RWPE1 (cell line): ENCODE results near the gene ZNF839.
A peak's percentile ranks its signal among the peaks of the same experiment; 100 is the strongest.
"Not testable (repeated sequence)": the region's sequence is repeated elsewhere in the genome, so short reads cannot be mapped to it uniquely, and the experiment has no call there.

Experiments used
- CTCF ChIA-PET: fragments of 350-600 bp; sonication (Branson Sonifier 250); formaldehyde crosslinking; extraction: SDS; loops from one replicate; lab custom pipeline; 2021; lab: Yijun Ruan, JAX
- POLR2A ChIA-PET: fragments of 400-600 bp; formaldehyde crosslinking; extraction: SDS; loops from one replicate; lab custom pipeline; 2020; ENCODE audit warnings: antibody characterized with exemption; ENCODE audit not compliant: low non-redundant PET; lab: Yijun Ruan, JAX
- DNase-seq: peaks from one replicate; pipeline ENCODE4 v3.0.0; 2012; ENCODE audit warnings: low spot score
- H3K27ac ChIP-seq: fragments of 450-650 bp; 2 replicates; pipeline ENCODE4 v1.5.1; 2017
- CTCF ChIP-seq: fragments of 450-650 bp; conservative IDR thresholded peaks from 2 replicates; pipeline ENCODE4 v1.5.1; 2017; ENCODE audit warnings: low read depth, mild to moderate bottlenecking

Gene ZNF839

GRCh38 chr14:102345232-102345631 is 25.7 kb downstream of the ZNF839 start:
- no peak for DNase-seq
- POLR2A ChIA-PET, result no interaction called here
- H3K27ac ChIP-seq, result peak overlapping the region; percentile 28; the same call in 1 of the 2 replicates
- no peak for TF ChIP-seq CTCF
- CTCF ChIA-PET, result no interaction called here

GRCh38 chr14:102346645-102347044 is 27.1 kb downstream of the ZNF839 start:
- DNase-seq, result no peak
- ChIA-PET CTCF (no interaction called here), POLR2A (no interaction called here)
- no peak overlapping the region for H3K27ac ChIP-seq
- TF ChIP-seq CTCF, result no peak

GRCh38 chr14:102348376-102348775 is 28.8 kb downstream of the ZNF839 start:
- CTCF ChIA-PET, result no interaction called here
- H3K27ac ChIP-seq, result no peak overlapping the region
- POLR2A ChIA-PET, result no interaction called here
- no peak for TF ChIP-seq CTCF
- no peak for DNase-seq

- POLR2A ChIA-PET, result no interaction called here
- no peak for DNase-seq
- TF ChIP-seq CTCF, result no peak
- H3K27ac ChIP-seq, result no peak overlapping the region; the same call in 1 of the 2 replicates
- CTCF ChIA-PET, result no interaction called here
These were observed 31.5 kb downstream of the ZNF839 start for GRCh38 chr14:102351023-102351422.

GRCh38 chr14:102351593-102351992 is 32.0 kb downstream of the ZNF839 start:
- CTCF ChIA-PET, DNase-seq, POLR2A ChIA-PET: not testable (repeated sequence)
- peak overlapping the region; percentile 26; the same call in 1 of the 2 replicates for H3K27ac ChIP-seq

- ChIA-PET CTCF (no interaction called here), POLR2A (no interaction called here)
- DNase-seq, result no peak
- TF ChIP-seq CTCF, result no peak
- peak overlapping the region; percentile 26; the same call in 1 of the 2 replicates for H3K27ac ChIP-seq
These were observed 32.7 kb downstream of the ZNF839 start for GRCh38 chr14:102352213-102352612.

GRCh38 chr14:102353126-102353619 is 33.6 kb downstream of the ZNF839 start:
- CTCF ChIA-PET, result no interaction called here
- TF ChIP-seq CTCF, result no peak
- DNase-seq, result no peak
- H3K27ac ChIP-seq, result no peak overlapping the region
- POLR2A ChIA-PET, result no interaction called here
